HepG2 (cell line): ENCODE measurements around the gene SAMD14.

ENCODE experiments used
- ATF3 ChIP-seq: sonication (generic); formaldehyde crosslinking; IDR thresholded peaks from 2 replicates; pipeline ENCODE4 v1.4.0; 2020; ENCODE audit warnings: missing genetic modification reagents
- BCL3 ChIP-seq: sonication (generic); formaldehyde crosslinking; IDR thresholded peaks from 2 replicates; pipeline ENCODE4 v1.5.1; 2020; ENCODE audit warnings: mild to moderate bottlenecking, missing genetic modification reagents, moderate library complexity
- BRF2 ChIP-seq: sonication (generic); formaldehyde crosslinking; IDR thresholded peaks from 2 replicates; pipeline ENCODE4 v1.8.1; 2022; ENCODE audit warnings: mild to moderate bottlenecking, missing genetic modification reagents
- ELK4 ChIP-seq: sonication (generic); formaldehyde crosslinking; IDR thresholded peaks from 2 replicates; pipeline ENCODE4 v1.9.0; 2021; ENCODE audit warnings: missing genetic modification reagents, borderline replicate concordance
- PCBP2 ChIP-seq: fragments of 200-400 bp; formaldehyde crosslinking; optimal IDR thresholded peaks from 2 replicates; pipeline ENCODE3; 2018; ENCODE audit warnings: low read length, low read depth; ENCODE audit not compliant: poor library complexity, severe bottlenecking
- STAT6 ChIP-seq: sonication (generic); formaldehyde crosslinking; IDR thresholded peaks from 2 replicates; pipeline ENCODE4 v1.4.0; 2020; ENCODE audit warnings: missing genetic modification reagents, mild to moderate bottlenecking, borderline replicate concordance
- ZNF703 ChIP-seq: sonication (generic); formaldehyde crosslinking; IDR thresholded peaks from 2 replicates; pipeline ENCODE4 v1.5.1; 2020; ENCODE audit warnings: missing genetic modification reagents, mild to moderate bottlenecking, moderate library complexity, borderline replicate concordance

GRCh38 chr17:50165066-50165465, 35.1 kb upstream of the SAMD14 start:
- TF ChIP-seq ATF3 (CRISPR knock-in tag) (no peak), ELK4 (CRISPR knock-in tag) (no peak), ZNF703 (no peak), PCBP2 (no peak), BCL3 (CRISPR knock-in tag) (no peak), STAT6 (CRISPR knock-in tag) (no peak), BRF2 (CRISPR knock-in tag) (no peak)
